Osteocyte (in vitro differentiated cells): ENCODE results near the gene ZNF521. TPM values are rescaled to one million over a fixed set of nuclear protein-coding genes. Genes with fewer than 3 reads are reported as not detected.

Source experiments
- DNase-seq: peaks from one replicate; pipeline ENCODE4 v3.0.0; 2021; ENCODE audit warnings: mixed read lengths; ENCODE audit not compliant: unreplicated experiment; ENCODE audit errors: extremely low spot score
- H3K27ac Mint-ChIP-seq: one replicate; pipeline ENCODE4 v1.8.0; 2021; ENCODE audit warnings: mild to moderate bottlenecking, mixed read lengths; ENCODE audit not compliant: unreplicated experiment
- H3K27me3 Mint-ChIP-seq: one replicate; pipeline ENCODE4 v1.8.0; 2021; ENCODE audit warnings: mixed read lengths; ENCODE audit not compliant: unreplicated experiment
- H3K36me3 Mint-ChIP-seq: one replicate; pipeline ENCODE4 v1.8.0; 2021; ENCODE audit warnings: mixed read lengths; ENCODE audit not compliant: unreplicated experiment
- H3K4me1 Mint-ChIP-seq: one replicate; pipeline ENCODE4 v1.8.0; 2021; ENCODE audit warnings: mixed read lengths; ENCODE audit not compliant: unreplicated experiment
- H3K4me3 Mint-ChIP-seq: one replicate; pipeline ENCODE4 v1.8.0; 2021; ENCODE audit warnings: mild to moderate bottlenecking, moderate library complexity, mixed read lengths; ENCODE audit not compliant: unreplicated experiment
- H3K9me3 Mint-ChIP-seq: one replicate; pipeline ENCODE4 v1.8.0; 2021; ENCODE audit warnings: mixed read lengths; ENCODE audit not compliant: unreplicated experiment
- CTCF ChIP-seq: fragments of 200-600 bp; sonication (generic); IDR thresholded peaks from 2 replicates; pipeline ENCODE4 v1.5.0; 2021; ENCODE audit warnings: antibody characterized with exemption, mild to moderate bottlenecking, moderate library complexity
- total RNA-seq: library from RNA; stranded (reverse); gene quantifications from 2 replicates; pipeline ENCODE4 v1.2.1, GENCODE V29; 2021

Gene ZNF521
- total RNA-seq, 1 donor from 2014 or later, result 57.1 TPM

- no peak overlapping the region for H3K27ac Mint-ChIP-seq
These were observed 95.5 kb downstream of the ZNF521 start for GRCh38 chr18:25256439-25256838.

GRCh38 chr18:25253779-25254178 lies 98.2 kb downstream of the ZNF521 start:
- H3K27ac Mint-ChIP-seq, result no peak overlapping the region
- H3K27me3 Mint-ChIP-seq, result no peaks in the 10 kb centered on the region
- H3K4me3 Mint-ChIP-seq, result no peak overlapping the region
- H3K36me3 Mint-ChIP-seq, result peaks cover 4% of the 10 kb centered on the region
- H3K4me1 Mint-ChIP-seq, result peaks cover 35% of the 10 kb centered on the region
- TF ChIP-seq CTCF, result no peak
- no peak for DNase-seq
- H3K9me3 Mint-ChIP-seq, result no peaks in the 10 kb centered on the region

More at GRCh38 chr18:25256439-25256838, 95.5 kb downstream of the ZNF521 start:
- Mint-ChIP-seq H3K4me1 (peaks cover 23% of the 10 kb centered on the region), H3K36me3 (peaks cover 12% of the 10 kb centered on the region), H3K27me3 (no peaks in the 10 kb centered on the region), H3K9me3 (no peaks in the 10 kb centered on the region), H3K4me3 (no peak overlapping the region)
- TF ChIP-seq CTCF, result no peak
- no peak for DNase-seq

- Mint-ChIP-seq H3K9me3 (no peaks in the 10 kb centered on the region), H3K27ac (peak overlapping the region; percentile 52), H3K4me3 (no peak overlapping the region), H3K27me3 (no peaks in the 10 kb centered on the region), H3K36me3 (peaks cover 4% of the 10 kb centered on the region), H3K4me1 (peaks cover 36% of the 10 kb centered on the region)
- DNase-seq, result no peak
- TF ChIP-seq CTCF, result no peak
These were observed 98.8 kb downstream of the ZNF521 start for GRCh38 chr18:25253136-25253535.

- no peaks in the 10 kb centered on the region for H3K9me3 Mint-ChIP-seq
- H3K4me1 Mint-ChIP-seq, result peaks cover 45% of the 10 kb centered on the region
- TF ChIP-seq CTCF, result no peak
- H3K4me3 Mint-ChIP-seq, result no peak overlapping the region
- DNase-seq, result no peak
- H3K27ac Mint-ChIP-seq, result no peak overlapping the region
- no peaks in the 10 kb centered on the region for H3K36me3 Mint-ChIP-seq
- H3K27me3 Mint-ChIP-seq, result no peaks in the 10 kb centered on the region
These were observed 100.9 kb downstream of the ZNF521 start for GRCh38 chr18:25251068-25251467.

GRCh38 chr18:25250474-25250851 lies 101.5 kb downstream of the ZNF521 start:
- H3K27me3 Mint-ChIP-seq, result no peaks in the 10 kb centered on the region
- no peak for DNase-seq
- no peaks in the 10 kb centered on the region for H3K36me3 Mint-ChIP-seq
- H3K4me1 Mint-ChIP-seq, result peaks cover 45% of the 10 kb centered on the region
- no peak overlapping the region for H3K4me3 Mint-ChIP-seq
- no peak overlapping the region for H3K27ac Mint-ChIP-seq
- no peaks in the 10 kb centered on the region for H3K9me3 Mint-ChIP-seq
- TF ChIP-seq CTCF, result no peak
